GM12864 (cell line): ENCODE results near the gene CEP250.
A peak's percentile ranks its signal among the peaks of the same experiment; 100 is the strongest.

ENCODE experiments used
- DNase-seq: peaks from one replicate; pipeline ENCODE4 v3.0.0-alpha.2; 2011; ENCODE audit warnings: low read depth
- H3K4me3 ChIP-seq: 2 replicates; pipeline ENCODE4 v1.5.1; 2011; ENCODE audit warnings: mild to moderate bottlenecking, low read depth, low read length, control low read depth
- CTCF ChIP-seq: IDR thresholded peaks from 2 replicates; pipeline ENCODE4 v1.5.1; 2011; ENCODE audit warnings: low read depth, mild to moderate bottlenecking, moderate library complexity, low read length, control low read depth, inconsistent platforms; ENCODE audit errors: missing control alignments

Gene CEP250

GRCh38 chr20:35523298-35523888, 68.0 kb downstream of the CEP250 start:
- peak; percentile 76 for TF ChIP-seq CTCF
- no peak overlapping the region for H3K4me3 ChIP-seq
- no peak for DNase-seq

- no peak for DNase-seq
- H3K4me3 ChIP-seq, result no peak overlapping the region
- TF ChIP-seq CTCF, result no peak
Observed at GRCh38 chr20:35525639-35526038, 70.2 kb downstream of the CEP250 start.

- no peak for TF ChIP-seq CTCF
- no peak overlapping the region for H3K4me3 ChIP-seq
- no peak for DNase-seq
Observed at GRCh38 chr20:35527122-35527769, 71.8 kb downstream of the CEP250 start.

GRCh38 chr20:35529552-35529951, 74.2 kb downstream of the CEP250 start, which contains the start of gene C20orf173:
Gene C20orf173 (minus strand): TSS chr20:35529652. CDS start chr20:35529373, 279 bp downstream.
- TF ChIP-seq CTCF, result no peak
- H3K4me3 ChIP-seq, result no peak within 1 kb of the TSS
- DNase-seq, result no peak

GRCh38 chr20:35539756-35540212, 84.4 kb downstream of the CEP250 start:
- H3K4me3 ChIP-seq, result no peak overlapping the region
- DNase-seq, result peak; percentile 37
- TF ChIP-seq CTCF, result no peak

- peak overlapping the region; percentile 75 for H3K4me3 ChIP-seq
- no peak for TF ChIP-seq CTCF
- DNase-seq, result no peak
Observed at GRCh38 chr20:35541118-35541782, 85.9 kb downstream of the CEP250 start.
